Fibroblast of lung (primary cell): ENCODE measurements around the gene C19orf38.

Experiments
- EZH2 ChIP-seq: IDR thresholded peaks from 2 replicates; pipeline ENCODE4 v1.5.1; 2012; ENCODE audit warnings: low read length, control low read depth, mild to moderate bottlenecking; ENCODE audit errors: missing control alignments
- TF ChIP-seq, protein P1 (sequence below), 2 donors: IDR thresholded peaks in 1 of 2; conservative IDR thresholded peaks in 1 of 2; 1 replicate in 1 of 2; 2 replicates in 1 of 2; pipeline ENCODE4 v1.5.1; 2011 to 2012; ENCODE audit warnings: low read length in 2 of 2, control low read depth in 1 of 2, inconsistent platforms in 1 of 2, low read depth in 1 of 2, mild to moderate bottlenecking in 1 of 2

DNA sequence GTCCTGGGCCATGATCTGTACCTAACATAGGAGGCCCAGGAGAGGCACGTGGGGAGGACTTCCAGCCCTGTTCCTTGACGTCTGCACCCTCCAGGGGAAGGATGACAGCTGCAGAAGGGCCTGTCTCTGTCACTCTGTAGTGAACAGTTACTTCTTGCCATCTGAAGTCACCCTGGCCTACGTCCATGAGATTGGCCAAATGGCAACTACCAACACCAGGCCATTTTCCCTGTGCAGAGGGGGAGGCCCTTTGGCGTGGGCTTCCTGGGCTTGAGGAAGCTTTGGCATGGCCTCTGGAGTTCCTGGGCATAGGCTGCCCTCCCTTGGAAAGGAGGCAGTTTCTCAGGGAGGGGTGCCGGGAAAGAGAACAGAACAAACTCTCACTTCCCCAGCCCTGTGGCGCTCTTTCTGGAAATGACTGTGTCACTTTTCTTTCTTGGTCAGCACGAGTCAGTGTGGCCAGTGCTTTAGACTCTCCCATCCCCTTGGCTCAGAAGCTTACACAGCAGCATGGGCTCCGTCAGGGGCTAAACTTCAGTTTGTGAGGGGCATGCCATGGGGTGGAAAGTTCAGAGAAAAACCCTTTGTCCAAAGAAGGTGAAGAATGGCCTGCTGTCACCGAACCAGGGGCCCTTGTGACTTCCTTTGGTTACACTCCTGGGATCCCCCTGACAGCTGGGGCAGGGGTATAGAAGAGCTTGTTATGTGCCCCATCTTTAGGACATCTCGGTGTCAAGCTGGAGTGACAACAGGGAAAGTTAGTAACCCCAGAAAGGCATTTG lies 28.4 kb downstream of the C19orf38 start:
- TF ChIP-seq, protein P1, sequence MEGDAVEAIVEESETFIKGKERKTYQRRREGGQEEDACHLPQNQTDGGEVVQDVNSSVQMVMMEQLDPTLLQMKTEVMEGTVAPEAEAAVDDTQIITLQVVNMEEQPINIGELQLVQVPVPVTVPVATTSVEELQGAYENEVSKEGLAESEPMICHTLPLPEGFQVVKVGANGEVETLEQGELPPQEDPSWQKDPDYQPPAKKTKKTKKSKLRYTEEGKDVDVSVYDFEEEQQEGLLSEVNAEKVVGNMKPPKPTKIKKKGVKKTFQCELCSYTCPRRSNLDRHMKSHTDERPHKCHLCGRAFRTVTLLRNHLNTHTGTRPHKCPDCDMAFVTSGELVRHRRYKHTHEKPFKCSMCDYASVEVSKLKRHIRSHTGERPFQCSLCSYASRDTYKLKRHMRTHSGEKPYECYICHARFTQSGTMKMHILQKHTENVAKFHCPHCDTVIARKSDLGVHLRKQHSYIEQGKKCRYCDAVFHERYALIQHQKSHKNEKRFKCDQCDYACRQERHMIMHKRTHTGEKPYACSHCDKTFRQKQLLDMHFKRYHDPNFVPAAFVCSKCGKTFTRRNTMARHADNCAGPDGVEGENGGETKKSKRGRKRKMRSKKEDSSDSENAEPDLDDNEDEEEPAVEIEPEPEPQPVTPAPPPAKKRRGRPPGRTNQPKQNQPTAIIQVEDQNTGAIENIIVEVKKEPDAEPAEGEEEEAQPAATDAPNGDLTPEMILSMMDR (conservative IDR thresholded peaks at IDR 0.05 in 1 of 2, IDR thresholded peaks at IDR 0.05 in 1 of 2; ENCODE audit: low read depth in 1 of 2, low read length in 2 of 2), result no peak
- TF ChIP-seq EZH2, result no peak
